GM23338 (cell line): ENCODE data around the gene ABL1. TPM values are rescaled to one million over a fixed set of nuclear protein-coding genes. Genes with fewer than 3 reads are reported as not detected.

Experiments used
- EZH2phosphoT487 ChIP-seq: fragments of 200-600 bp; sonication (generic); IDR thresholded peaks from one replicate; pipeline ENCODE4 v1.8.1; 2018; ENCODE audit warnings: antibody characterized with exemption; ENCODE audit not compliant: unreplicated experiment
- JUNB ChIP-seq: IDR thresholded peaks from one replicate; pipeline ENCODE4 v1.6.1; 2016; ENCODE audit warnings: antibody characterized with exemption; ENCODE audit not compliant: unreplicated experiment
- NANOG ChIP-seq: IDR thresholded peaks from 2 replicates; pipeline ENCODE4 v1.6.1; 2016; ENCODE audit warnings: antibody characterized with exemption, borderline replicate concordance
- REST ChIP-seq: IDR thresholded peaks from one replicate; pipeline ENCODE4 v1.6.1; 2018; ENCODE audit warnings: antibody characterized with exemption; ENCODE audit not compliant: unreplicated experiment
- ZNF462 ChIP-seq: fragments of 250-450 bp; sonication (Bioruptor Pico); IDR thresholded peaks from 2 replicates; pipeline ENCODE4 v1.5.0; 2020; ENCODE audit warnings: mild to moderate bottlenecking, moderate library complexity
- polyA plus RNA-seq: library from polyadenylated mRNA; unstranded; fragments of >200 nt; fragmentation: Nextera tagmentation; extraction: Ambion mirVana; gene quantifications from 2 replicates; pipeline ENCODE4 v1.2.1, GENCODE V29; 2016
- total RNA-seq: library from RNA; depleted of rRNA; stranded (reverse); fragments of >200 nt; shearing (Covaris generic); gene quantifications from 2 replicates; pipeline ENCODE4 v1.2.3, GENCODE V29; 2014

The ABL1 gene
- total and polyA plus RNA-seq, 2 experiments from 2014 or later: 20.7 to 85.1 TPM

GRCh38 chr9:130895481-130896232, 60.6 kb downstream of the ABL1 start (continued):
- TF ChIP-seq ZNF462 (no peak), JUNB (no peak), REST (no peak), NANOG (no peak), EZH2phosphoT487 (no peak)
